Mononuclear cell (primary cell): Measurements from ENCODE around the gene PCBP2. TPM values are rescaled to one million over a fixed set of nuclear protein-coding genes. Genes with fewer than 3 reads are reported as not detected.

ENCODE experiments used
- H3K27me3 ChIP-seq: 2 replicates; pipeline ENCODE4 v1.6.0; 2011; ENCODE audit warnings: low read length, control low read depth; ENCODE audit not compliant: insufficient read depth
- H3K4me1 ChIP-seq: 2 replicates; pipeline ENCODE4 v1.5.1; 2011; ENCODE audit warnings: mild to moderate bottlenecking, low read length, control low read depth; ENCODE audit not compliant: insufficient read depth
- H3K4me3 ChIP-seq: 2 replicates; pipeline ENCODE4 v1.5.1; 2011; ENCODE audit warnings: mild to moderate bottlenecking, low read length, moderate library complexity
- H3K9me3 ChIP-seq: 2 replicates; pipeline ENCODE4 v1.5.1; 2011; ENCODE audit warnings: low read depth, mild to moderate bottlenecking, control low read depth, low read length
- total RNA-seq: library from RNA; depleted of rRNA; stranded (reverse); fragments of >200 nt; gene quantifications from one replicate; pipeline ENCODE4 v1.2.3, GENCODE V29; 2012

Gene PCBP2
- total RNA-seq, 1 donor = 511 TPM

GRCh38 chr12:53456654-53457366 lies 4.9 kb downstream of the PCBP2 start:
- no peaks in the 10 kb centered on the region for H3K9me3 ChIP-seq
- H3K4me3 ChIP-seq = no peak overlapping the region
- peaks cover 20% of the 10 kb centered on the region for H3K4me1 ChIP-seq
- no peaks in the 10 kb centered on the region for H3K27me3 ChIP-seq

DNA sequence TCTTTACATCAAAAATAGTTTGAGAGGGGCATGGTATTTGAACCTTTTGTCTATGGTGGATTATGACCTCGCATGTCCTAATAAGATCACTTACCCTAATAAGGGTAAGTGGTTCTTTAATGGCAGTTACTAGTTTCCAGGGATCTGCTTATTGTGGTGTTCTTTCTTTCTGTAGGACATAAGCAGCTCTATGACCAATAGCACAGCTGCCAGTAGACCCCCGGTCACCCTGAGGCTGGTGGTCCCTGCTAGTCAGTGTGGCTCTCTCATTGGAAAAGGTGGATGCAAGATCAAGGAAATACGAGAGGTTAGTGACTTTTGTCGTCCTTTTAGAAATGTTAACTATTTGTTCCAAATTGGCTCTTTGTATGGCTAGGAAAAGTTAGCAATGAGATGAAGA lies 7.2 kb downstream of the PCBP2 start:
- Histone ChIP-seq H3K27me3 (no peaks in the 10 kb centered on the region), H3K4me3 (no peak overlapping the region), H3K9me3 (no peaks in the 10 kb centered on the region), H3K4me1 (peaks cover 9% of the 10 kb centered on the region)

- no peaks in the 10 kb centered on the region for H3K27me3 ChIP-seq
Measured at GRCh38 chr12:53461059-53461458, 9.2 kb downstream of the PCBP2 start.

DNA sequence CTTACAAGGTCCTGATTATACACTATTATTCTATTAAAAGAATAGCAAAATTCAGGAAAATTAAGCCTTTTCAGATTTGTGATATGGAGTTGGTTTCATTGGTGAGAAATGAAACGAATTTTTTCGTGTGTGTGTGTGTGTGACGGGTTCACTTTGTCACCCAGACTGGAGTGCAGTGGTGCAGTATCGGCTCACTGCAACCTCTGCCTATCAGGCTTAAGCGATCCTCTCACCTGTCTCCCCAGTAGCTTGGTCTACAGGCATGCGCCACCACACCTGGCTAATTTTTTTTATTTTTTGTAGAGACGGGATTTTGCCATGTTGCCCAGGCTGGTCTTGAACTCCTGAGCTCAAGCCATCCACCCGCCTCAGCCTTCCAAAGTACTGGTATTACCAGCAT lies 9.7 kb downstream of the PCBP2 start:
- Histone ChIP-seq H3K4me1 (peaks cover 3% of the 10 kb centered on the region), H3K9me3 (no peaks in the 10 kb centered on the region), H3K27me3 (no peaks in the 10 kb centered on the region), H3K4me3 (no peak overlapping the region)

More at GRCh38 chr12:53461059-53461458, 9.2 kb downstream of the PCBP2 start:
- Histone ChIP-seq H3K4me3 (no peak overlapping the region), H3K9me3 (no peaks in the 10 kb centered on the region), H3K4me1 (peaks cover 3% of the 10 kb centered on the region)

DNA sequence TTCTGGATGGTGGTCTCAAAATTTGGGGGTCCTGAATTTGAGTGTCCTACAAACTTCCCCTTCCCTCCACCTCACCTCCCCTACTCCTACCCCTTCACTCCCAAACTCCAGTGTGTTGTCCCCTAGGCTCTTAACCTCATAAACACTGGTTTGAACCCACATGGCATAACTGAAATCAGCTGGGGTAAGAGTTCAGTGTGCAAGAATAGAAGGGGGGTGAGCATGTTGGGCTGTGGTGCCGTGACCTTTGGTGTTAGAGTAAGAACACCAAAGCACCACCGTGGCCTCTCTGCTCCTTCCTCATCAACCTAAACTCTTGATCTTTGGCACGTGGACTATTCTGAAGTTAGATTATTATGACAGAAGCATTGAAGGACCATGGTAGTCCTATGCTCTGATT lies 11.0 kb downstream of the PCBP2 start:
- H3K9me3 ChIP-seq = no peaks in the 10 kb centered on the region
- H3K4me3 ChIP-seq = no peak overlapping the region
- no peaks in the 10 kb centered on the region for H3K27me3 ChIP-seq
- peaks cover 3% of the 10 kb centered on the region for H3K4me1 ChIP-seq

DNA sequence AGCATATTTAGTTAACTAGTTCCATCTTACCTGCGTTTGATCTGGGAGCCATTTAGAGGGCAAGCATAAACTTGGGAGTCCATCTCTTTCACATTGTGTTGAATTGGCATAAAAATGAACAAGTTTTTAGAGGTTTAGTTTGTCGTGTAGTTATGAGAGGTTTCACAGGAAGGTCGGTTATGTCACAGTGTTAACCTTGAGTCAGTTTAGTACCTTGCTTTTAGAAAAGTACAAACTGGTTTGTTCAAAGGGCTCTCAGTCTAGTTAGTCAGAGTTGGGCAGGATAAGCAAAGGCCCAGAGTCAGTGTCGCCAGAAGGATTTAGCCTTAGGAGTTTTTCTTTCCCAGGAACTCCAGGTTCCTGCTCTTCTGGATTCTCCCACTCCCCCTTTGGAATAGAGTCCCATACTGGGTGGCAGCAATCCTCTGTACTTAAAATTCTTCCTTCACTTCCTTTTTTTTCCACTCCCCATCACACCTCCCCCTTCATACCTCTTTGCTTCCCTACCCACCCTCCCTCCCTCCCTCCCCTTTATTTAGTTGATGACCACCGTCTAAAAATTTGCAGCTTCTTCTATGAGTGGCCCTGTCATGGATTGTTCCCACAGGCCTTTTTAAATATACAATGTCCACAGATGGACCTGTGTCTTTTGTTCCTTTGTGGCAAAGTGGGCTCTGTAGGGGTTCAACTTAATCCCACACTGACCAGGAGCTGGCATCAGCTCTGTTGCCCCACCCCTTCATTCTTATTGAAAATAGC lies 12.1 kb downstream of the PCBP2 start:
- H3K4me1 ChIP-seq = peaks cover 3% of the 10 kb centered on the region
- H3K4me3 ChIP-seq = no peak overlapping the region
- no peaks in the 10 kb centered on the region for H3K27me3 ChIP-seq
- H3K9me3 ChIP-seq = no peaks in the 10 kb centered on the region

- peaks cover 3% of the 10 kb centered on the region for H3K4me1 ChIP-seq
- H3K27me3 ChIP-seq = no peaks in the 10 kb centered on the region
- H3K9me3 ChIP-seq = no peaks in the 10 kb centered on the region
Measured at GRCh38 chr12:53464685-53465418, 12.9 kb downstream of the PCBP2 start.

DNA sequence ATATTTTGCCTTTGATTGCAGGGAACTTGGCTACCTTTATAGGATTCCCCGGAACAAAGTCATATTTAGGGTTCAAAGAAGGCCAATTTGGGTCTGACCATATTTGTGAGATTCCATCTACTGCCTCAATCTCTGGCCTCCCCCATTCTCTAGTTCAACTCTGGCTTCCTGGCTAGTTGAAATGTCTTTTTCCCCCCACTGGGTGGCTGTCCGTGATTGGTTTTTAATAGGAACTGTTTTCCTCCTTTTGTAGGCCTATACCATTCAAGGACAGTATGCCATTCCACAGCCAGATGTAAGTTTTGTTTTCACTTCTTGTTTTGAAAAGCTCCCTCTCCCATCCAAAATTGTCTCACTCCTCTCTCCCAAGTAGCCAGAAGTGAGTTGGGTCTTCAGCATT lies 13.8 kb downstream of the PCBP2 start:
- Histone ChIP-seq H3K4me1 (peaks cover 3% of the 10 kb centered on the region), H3K9me3 (no peaks in the 10 kb centered on the region), H3K4me3 (no peak overlapping the region), H3K27me3 (no peaks in the 10 kb centered on the region)

More at GRCh38 chr12:53464685-53465418, 12.9 kb downstream of the PCBP2 start:
- no peak overlapping the region for H3K4me3 ChIP-seq

GRCh38 chr12:53466640-53467039 lies 14.7 kb downstream of the PCBP2 start:
- Histone ChIP-seq H3K27me3 (no peaks in the 10 kb centered on the region), H3K9me3 (no peaks in the 10 kb centered on the region), H3K4me1 (peaks cover 3% of the 10 kb centered on the region), H3K4me3 (no peak overlapping the region)

GRCh38 chr12:53467082-53467481 lies 15.2 kb downstream of the PCBP2 start:
- H3K4me3 ChIP-seq = no peak overlapping the region
- no peaks in the 10 kb centered on the region for H3K27me3 ChIP-seq
- no peaks in the 10 kb centered on the region for H3K9me3 ChIP-seq
- peaks cover 3% of the 10 kb centered on the region for H3K4me1 ChIP-seq

- Histone ChIP-seq H3K27me3 (no peaks in the 10 kb centered on the region), H3K4me3 (no peak overlapping the region), H3K4me1 (peaks cover 2% of the 10 kb centered on the region), H3K9me3 (no peaks in the 10 kb centered on the region)
Measured at GRCh38 chr12:53467880-53468279, 16.0 kb downstream of the PCBP2 start.

GRCh38 chr12:53468282-53468681 lies 16.4 kb downstream of the PCBP2 start:
- H3K4me1 ChIP-seq = peaks cover 5% of the 10 kb centered on the region
- H3K27me3 ChIP-seq = no peaks in the 10 kb centered on the region
- no peak overlapping the region for H3K4me3 ChIP-seq
- no peaks in the 10 kb centered on the region for H3K9me3 ChIP-seq

DNA sequence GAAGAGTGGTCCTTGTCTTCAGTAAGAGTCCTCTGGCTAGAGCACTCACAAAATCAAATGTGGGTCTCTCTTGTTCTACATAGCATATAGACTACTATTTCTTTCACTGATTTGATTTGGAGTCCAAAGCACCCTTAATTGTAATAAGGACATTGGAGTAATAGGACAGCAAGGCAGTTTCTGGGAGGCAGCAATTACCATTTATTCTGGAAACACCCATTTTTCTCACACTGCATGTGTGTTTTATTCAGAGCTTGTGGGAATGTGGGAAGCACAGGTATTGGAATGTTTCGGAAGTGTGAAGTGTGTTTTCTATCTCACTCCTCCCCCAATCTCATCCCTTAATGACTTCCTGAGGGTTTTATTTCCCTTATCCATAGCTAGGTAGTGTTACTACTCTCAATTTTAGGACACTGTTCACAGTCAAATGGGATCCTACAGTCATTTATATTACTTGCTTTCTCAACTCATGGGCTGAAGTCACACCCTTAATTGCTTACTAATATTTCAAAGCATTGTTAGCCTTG lies 20.2 kb downstream of the PCBP2 start:
- no peaks in the 10 kb centered on the region for H3K9me3 ChIP-seq
- no peaks in the 10 kb centered on the region for H3K27me3 ChIP-seq
- H3K4me3 ChIP-seq = no peak overlapping the region
- peaks cover 6% of the 10 kb centered on the region for H3K4me1 ChIP-seq

DNA sequence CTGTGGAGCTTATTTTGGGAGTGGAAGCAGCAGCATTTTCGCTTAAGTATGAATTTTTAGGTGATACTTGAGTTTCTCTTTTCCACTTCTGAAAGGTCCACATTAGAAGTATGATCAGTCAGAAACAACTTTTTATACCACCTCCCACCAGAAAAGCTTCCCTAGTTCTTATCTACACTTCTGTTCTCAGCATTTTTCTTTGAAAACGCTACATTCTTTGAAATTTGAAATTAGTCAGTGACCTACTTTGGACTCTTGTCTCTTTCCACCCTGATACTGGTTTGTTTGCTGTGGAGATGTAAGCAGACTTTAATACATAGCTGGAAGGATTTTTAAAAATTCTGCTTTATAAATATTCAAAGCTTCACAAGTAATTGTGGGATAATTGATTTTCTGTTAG lies 22.2 kb downstream of the PCBP2 start:
- H3K4me1 ChIP-seq = peaks cover 6% of the 10 kb centered on the region

GRCh38 chr12:53474819-53475218 lies 22.9 kb downstream of the PCBP2 start:
- H3K4me1 ChIP-seq = peaks cover 6% of the 10 kb centered on the region
- H3K27me3 ChIP-seq = no peaks in the 10 kb centered on the region
- H3K9me3 ChIP-seq = no peaks in the 10 kb centered on the region
- no peak overlapping the region for H3K4me3 ChIP-seq

More for the DNA sequence above, 22.2 kb downstream of the PCBP2 start:
- no peaks in the 10 kb centered on the region for H3K27me3 ChIP-seq
- no peak overlapping the region for H3K4me3 ChIP-seq
- no peaks in the 10 kb centered on the region for H3K9me3 ChIP-seq
